ENCODE data around the gene ERLIN1.

The ERLIN1 gene

DNA sequence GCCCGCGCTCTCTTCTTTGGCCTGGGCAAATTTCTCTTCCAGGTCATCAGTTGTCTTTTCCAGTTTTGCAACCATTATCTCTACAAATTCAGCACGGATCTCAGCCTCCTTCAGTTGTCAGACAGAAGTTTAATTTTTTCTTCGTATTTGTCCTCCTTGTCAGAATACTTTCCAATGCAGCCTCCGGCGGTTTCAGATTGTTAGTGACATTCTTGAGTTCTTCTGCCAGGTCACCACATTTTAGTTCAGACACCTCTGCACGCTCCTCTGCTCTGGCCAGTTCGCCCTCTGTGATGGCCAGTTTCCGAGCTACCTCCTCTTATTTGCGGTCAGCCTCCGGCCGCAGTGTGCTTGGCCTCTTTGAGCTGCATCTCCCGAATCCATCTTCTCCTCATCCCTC is 71.4 kb downstream of the ERLIN1 start:
- H3K9me3 ChIP-seq = no peaks in the 10 kb centered on the region
- H3K4me1 ChIP-seq (ENCODE audit: control insufficient read depth in 1 of 2, insufficient read depth in 1 of 2, low read depth in 1 of 2, low read length in 1 of 2) = no peaks in the 10 kb centered on the region
- H3K4me3 ChIP-seq (ENCODE audit: low read depth in 1 of 2, low read length in 1 of 2) = no peak overlapping the region
- no peak overlapping the region for H3K27ac ChIP-seq
- H3K36me3 ChIP-seq = no peaks in the 10 kb centered on the region
- peaks cover 47% of the 10 kb centered on the region for H3K27me3 ChIP-seq
- TF ChIP-seq, protein P1, sequence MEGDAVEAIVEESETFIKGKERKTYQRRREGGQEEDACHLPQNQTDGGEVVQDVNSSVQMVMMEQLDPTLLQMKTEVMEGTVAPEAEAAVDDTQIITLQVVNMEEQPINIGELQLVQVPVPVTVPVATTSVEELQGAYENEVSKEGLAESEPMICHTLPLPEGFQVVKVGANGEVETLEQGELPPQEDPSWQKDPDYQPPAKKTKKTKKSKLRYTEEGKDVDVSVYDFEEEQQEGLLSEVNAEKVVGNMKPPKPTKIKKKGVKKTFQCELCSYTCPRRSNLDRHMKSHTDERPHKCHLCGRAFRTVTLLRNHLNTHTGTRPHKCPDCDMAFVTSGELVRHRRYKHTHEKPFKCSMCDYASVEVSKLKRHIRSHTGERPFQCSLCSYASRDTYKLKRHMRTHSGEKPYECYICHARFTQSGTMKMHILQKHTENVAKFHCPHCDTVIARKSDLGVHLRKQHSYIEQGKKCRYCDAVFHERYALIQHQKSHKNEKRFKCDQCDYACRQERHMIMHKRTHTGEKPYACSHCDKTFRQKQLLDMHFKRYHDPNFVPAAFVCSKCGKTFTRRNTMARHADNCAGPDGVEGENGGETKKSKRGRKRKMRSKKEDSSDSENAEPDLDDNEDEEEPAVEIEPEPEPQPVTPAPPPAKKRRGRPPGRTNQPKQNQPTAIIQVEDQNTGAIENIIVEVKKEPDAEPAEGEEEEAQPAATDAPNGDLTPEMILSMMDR (IDR thresholded peaks at IDR 0.05) = no peak

DNA sequence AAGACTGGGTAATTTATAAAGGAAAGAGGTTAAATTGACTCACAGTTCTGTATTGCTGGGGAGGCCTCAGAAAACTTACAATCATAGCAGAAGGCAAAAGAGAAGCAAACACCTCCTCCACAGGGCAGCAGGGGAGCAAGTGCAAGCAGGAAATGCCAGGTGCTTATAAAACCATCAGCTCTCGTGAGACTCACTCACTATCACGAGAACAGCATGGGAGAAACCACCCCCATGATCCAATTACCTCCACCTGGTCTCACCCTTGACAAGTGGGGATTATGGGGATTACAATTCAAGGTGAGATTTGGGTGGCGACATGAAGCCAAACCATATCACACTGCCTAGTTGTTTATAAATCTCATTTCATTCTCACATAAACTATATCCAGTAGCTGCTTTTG is 76.2 kb downstream of the ERLIN1 start:
- H3K9me3 ChIP-seq = no peaks in the 10 kb centered on the region
- H3K4me3 ChIP-seq (ENCODE audit: low read depth in 1 of 2, low read length in 1 of 2) = no peak overlapping the region
- H3K27me3 ChIP-seq = peaks cover 21% of the 10 kb centered on the region
- H3K27ac ChIP-seq = no peak overlapping the region
- TF ChIP-seq, protein P1 (IDR thresholded peaks at IDR 0.05) = no peak
- no peaks in the 10 kb centered on the region for H3K36me3 ChIP-seq
- H3K4me1 ChIP-seq (ENCODE audit: control insufficient read depth in 1 of 2, insufficient read depth in 1 of 2, low read depth in 1 of 2, low read length in 1 of 2) = no peaks in the 10 kb centered on the region

DNA sequence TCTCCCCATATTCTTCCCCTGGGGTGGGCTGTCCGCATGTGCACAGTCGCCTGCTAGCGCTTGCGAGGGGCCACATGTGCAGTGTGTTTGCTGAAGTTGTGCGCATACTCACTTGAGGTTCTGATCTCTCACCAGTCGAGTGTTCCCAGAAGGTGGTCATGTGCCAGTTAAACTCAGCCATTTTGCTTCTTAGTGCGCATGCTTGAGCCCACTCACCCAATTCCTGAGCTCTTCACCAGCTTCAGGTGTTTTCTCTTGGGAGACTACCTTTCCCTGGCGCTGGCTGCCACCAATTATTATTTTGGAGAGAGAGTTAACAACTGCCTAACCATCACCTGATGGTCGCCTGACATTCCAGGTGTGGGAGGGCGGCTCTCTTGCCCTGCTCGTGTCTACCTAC is 79.0 kb downstream of the ERLIN1 start:
- TF ChIP-seq, protein P1 (IDR thresholded peaks at IDR 0.05) = no peak
- Histone ChIP-seq H3K9me3 (no peaks in the 10 kb centered on the region), H3K27ac (no peak overlapping the region), H3K36me3 (no peaks in the 10 kb centered on the region), H3K27me3 (peaks cover 8% of the 10 kb centered on the region), H3K4me1 (ENCODE audit: control insufficient read depth in 1 of 2, insufficient read depth in 1 of 2, low read depth in 1 of 2, low read length in 1 of 2) (no peaks in the 10 kb centered on the region), H3K4me3 (ENCODE audit: low read depth in 1 of 2, low read length in 1 of 2) (no peak overlapping the region)

DNA sequence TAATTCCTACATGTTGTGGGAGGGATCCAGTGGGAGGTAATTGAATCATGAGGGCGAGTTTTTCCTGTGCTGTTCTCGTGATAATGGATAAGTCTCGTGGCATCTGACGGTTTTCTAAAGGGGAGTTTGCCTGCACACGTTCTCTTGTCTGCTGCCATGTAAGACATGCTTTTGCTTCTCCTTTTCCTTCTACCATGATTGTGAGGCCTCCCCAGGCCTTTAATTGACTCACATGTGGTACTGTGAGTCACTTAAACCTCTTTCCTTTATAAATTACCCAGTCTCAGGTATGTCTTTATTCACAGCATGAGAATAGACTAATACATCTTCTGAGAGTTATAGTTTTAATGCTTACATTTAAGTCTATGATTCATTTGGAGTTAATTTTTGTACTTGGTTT is 81.5 kb downstream of the ERLIN1 start:
- TF ChIP-seq, protein P1 (IDR thresholded peaks at IDR 0.05) = no peak
- Histone ChIP-seq H3K36me3 (no peaks in the 10 kb centered on the region), H3K4me1 (ENCODE audit: control insufficient read depth in 1 of 2, insufficient read depth in 1 of 2, low read depth in 1 of 2, low read length in 1 of 2) (no peaks in the 10 kb centered on the region), H3K9me3 (no peaks in the 10 kb centered on the region), H3K4me3 (ENCODE audit: low read depth in 1 of 2, low read length in 1 of 2) (no peak overlapping the region), H3K27ac (no peak overlapping the region), H3K27me3 (peaks cover 13% of the 10 kb centered on the region)

DNA sequence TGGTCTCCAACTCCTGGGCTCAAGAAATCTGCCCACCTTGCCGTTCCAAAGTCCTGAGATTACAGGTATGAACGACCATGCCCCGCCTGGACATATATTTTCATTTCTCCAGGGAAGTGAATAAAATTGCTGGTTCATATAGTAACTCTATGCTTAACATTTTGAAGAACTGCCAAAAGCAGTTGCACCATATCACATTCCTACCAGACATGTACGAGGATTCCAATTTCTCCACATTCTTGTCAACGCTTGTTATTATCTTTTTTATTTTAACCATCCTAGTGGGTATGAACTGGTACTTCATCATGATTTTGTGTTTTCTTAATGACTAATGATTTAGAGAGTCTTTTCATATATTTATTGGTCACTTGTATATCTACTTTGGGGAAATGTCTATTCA is 82.2 kb downstream of the ERLIN1 start:
- Histone ChIP-seq H3K27me3 (peaks cover 13% of the 10 kb centered on the region), H3K4me1 (ENCODE audit: control insufficient read depth in 1 of 2, insufficient read depth in 1 of 2, low read depth in 1 of 2, low read length in 1 of 2) (no peaks in the 10 kb centered on the region), H3K36me3 (no peaks in the 10 kb centered on the region), H3K4me3 (ENCODE audit: low read depth in 1 of 2, low read length in 1 of 2) (no peak overlapping the region), H3K27ac (no peak overlapping the region), H3K9me3 (no peaks in the 10 kb centered on the region)
- TF ChIP-seq, protein P1 (IDR thresholded peaks at IDR 0.05) = no peak

Measured in neutrophil (primary cell).